LNCaP clone FGC (cell line): ENCODE measurements around the gene PAQR8.
"Not testable (repeated sequence)": the region's sequence is repeated elsewhere in the genome, so short reads cannot be mapped to it uniquely, and the experiment has no call there.

Experiments used
- DNase-seq: peaks from one replicate; pipeline ENCODE4 v3.0.0-alpha.2; 2011; ENCODE audit warnings: low read depth
- H3K4me3 ChIP-seq: 2 replicates; pipeline ENCODE4 v1.5.1; 2011; ENCODE audit warnings: mild to moderate bottlenecking, low read depth, low read length, control low read depth
- TF ChIP-seq, protein P1 (sequence below): IDR thresholded peaks from 2 replicates; pipeline ENCODE4 v1.5.1; 2012; ENCODE audit warnings: mild to moderate bottlenecking; ENCODE audit not compliant: control insufficient read depth, insufficient read depth; ENCODE audit errors: extremely low read depth

PAQR8 gene

DNA sequence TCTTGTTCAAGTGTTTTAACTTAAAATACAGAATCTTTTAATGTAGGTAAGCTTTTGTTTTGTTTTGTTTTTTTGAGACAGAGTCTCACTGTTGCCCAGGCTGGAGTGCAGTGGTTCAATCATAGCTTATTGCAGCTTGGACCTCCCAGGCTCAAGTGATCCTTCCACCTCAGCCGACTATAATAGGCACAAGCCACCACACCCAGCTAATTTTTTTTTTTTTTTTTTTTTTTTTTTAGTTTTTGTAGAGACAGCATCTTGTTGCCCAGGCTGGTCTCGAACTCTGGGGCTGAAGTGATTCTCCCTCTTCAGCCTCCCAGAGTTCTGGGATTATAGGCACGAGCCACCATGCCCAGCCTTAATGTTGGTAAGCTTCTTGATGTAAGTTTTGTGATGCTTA, 61.5 kb downstream of the PAQR8 start:
- H3K4me3 ChIP-seq: no peak overlapping the region
- no peak for DNase-seq
- TF ChIP-seq, protein P1, sequence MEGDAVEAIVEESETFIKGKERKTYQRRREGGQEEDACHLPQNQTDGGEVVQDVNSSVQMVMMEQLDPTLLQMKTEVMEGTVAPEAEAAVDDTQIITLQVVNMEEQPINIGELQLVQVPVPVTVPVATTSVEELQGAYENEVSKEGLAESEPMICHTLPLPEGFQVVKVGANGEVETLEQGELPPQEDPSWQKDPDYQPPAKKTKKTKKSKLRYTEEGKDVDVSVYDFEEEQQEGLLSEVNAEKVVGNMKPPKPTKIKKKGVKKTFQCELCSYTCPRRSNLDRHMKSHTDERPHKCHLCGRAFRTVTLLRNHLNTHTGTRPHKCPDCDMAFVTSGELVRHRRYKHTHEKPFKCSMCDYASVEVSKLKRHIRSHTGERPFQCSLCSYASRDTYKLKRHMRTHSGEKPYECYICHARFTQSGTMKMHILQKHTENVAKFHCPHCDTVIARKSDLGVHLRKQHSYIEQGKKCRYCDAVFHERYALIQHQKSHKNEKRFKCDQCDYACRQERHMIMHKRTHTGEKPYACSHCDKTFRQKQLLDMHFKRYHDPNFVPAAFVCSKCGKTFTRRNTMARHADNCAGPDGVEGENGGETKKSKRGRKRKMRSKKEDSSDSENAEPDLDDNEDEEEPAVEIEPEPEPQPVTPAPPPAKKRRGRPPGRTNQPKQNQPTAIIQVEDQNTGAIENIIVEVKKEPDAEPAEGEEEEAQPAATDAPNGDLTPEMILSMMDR: no peak

GRCh38 chr6:52423971-52424381, 62.0 kb downstream of the PAQR8 start:
- TF ChIP-seq, protein P1: no peak
- no peak overlapping the region for H3K4me3 ChIP-seq
- DNase-seq: no peak

DNA sequence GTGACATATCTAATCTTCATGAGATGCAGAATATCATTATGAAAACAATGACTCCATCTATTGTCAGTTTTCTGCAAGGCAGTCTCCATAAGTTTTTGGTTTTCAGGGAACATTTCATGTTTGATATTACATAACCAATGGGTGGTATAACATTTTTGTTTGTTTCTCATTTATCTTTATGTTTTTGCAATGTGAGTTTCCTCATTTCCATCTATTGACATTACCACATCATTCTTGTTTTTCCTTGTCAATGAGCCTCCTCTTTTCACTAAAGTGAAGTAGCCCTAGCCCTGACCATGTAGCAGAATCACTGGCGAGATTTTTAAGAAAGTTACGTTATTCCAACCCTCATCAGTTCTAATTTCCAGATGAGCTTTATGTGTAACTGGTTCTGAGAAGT, 62.6 kb downstream of the PAQR8 start:
- TF ChIP-seq, protein P1: no peak
- no peak for DNase-seq
- no peak overlapping the region for H3K4me3 ChIP-seq

DNA sequence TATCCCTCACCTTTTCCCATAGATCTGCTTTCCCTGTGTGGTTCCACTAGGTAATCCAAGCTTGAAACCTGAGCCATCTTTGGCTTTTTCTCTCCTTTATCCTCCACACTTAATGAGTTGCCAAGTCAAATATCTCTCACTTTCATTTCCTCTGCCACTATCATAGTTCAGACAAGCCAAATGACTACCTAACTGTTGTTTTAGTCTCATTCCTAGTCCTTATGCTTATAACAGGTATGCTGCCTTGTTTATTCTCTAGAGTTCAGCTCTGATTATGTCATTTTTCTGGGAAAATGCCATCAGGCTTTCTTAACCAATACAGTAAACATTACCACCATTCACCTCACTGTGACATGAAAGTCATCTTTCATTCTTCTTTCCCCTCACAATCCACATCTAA, 64.7 kb downstream of the PAQR8 start:
- DNase-seq: peak; percentile 36
- TF ChIP-seq, protein P1: no peak
- H3K4me3 ChIP-seq: no peak overlapping the region

GRCh38 chr6:52433294-52433693, 71.3 kb downstream of the PAQR8 start:
- DNase-seq, H3K4me3 ChIP-seq: not testable (repeated sequence)

DNA sequence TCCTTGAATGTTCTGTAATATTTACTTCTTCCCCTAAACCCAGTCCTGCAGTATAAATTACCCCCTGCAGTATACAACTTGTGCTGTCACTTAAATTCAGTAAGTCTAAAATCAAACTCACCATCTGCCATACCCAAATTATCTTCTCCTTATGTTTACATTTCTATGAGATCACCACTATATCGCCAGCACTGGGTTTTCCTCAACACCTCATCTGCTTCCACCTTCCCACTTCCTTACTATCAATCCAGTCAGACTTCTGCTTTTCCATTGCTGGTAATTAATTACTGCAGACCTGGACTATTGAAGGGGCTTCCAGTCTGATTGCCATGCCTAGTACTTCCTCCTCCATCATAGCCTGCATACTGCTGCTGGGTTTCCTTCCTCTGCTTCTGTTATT, 73.4 kb downstream of the PAQR8 start:
- no peak overlapping the region for H3K4me3 ChIP-seq
- TF ChIP-seq, protein P1: no peak
- DNase-seq: no peak

DNA sequence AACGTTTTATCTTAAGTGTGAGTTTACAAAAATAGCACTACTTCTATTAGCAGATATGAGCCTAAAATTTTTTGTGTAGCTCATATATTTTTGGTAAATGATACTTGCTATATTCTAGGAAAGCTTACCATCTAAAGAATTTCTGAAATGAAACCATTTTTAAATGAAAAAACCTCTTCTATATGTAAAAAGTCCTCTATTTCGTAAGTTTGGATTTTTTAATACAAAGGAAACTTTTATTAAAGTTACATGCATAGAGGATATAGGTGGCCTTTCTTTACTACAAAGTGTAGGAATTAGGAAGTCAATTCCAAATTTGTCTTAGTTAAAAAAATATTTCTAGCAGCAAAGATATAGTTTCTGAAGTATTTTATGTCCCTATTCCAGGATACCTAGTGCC, 77.0 kb downstream of the PAQR8 start:
- TF ChIP-seq, protein P1: no peak
- H3K4me3 ChIP-seq: no peak overlapping the region
- no peak for DNase-seq
